GM18517 (cell line): ENCODE data around the gene YBX2.
"Not testable (repeated sequence)": the region's sequence is repeated elsewhere in the genome, so short reads cannot be mapped to it uniquely, and the experiment has no call there.

ENCODE experiments used
- ATAC-seq: cut with Tn5 transposase; IDR thresholded peaks from one replicate; pipeline ENCODE4 v1.9.1; 2021; ENCODE audit warnings: mild to moderate bottlenecking, moderate library complexity; ENCODE audit not compliant: unreplicated experiment

YBX2 gene

GRCh38 chr17:7294614-7295153 is at the start of gene YBX2:
TSS of gene YBX2 (minus strand) at chr17:7294639. CDS start at chr17:7294500, 139 bp downstream.
- ATAC-seq = no peak

GRCh38 chr17:7343250-7343649 is 48.8 kb upstream of the YBX2 start:
- ATAC-seq = no peak

GRCh38 chr17:7341842-7342241 is 47.4 kb upstream of the YBX2 start:
- ATAC-seq = no peak

- ATAC-seq = no peak
Measured at GRCh38 chr17:7340179-7340578, 45.7 kb upstream of the YBX2 start.

- ATAC-seq = not testable (repeated sequence)
Measured at GRCh38 chr17:7337600-7337999, 43.2 kb upstream of the YBX2 start.

GRCh38 chr17:7336240-7337175 is 42.1 kb upstream of the YBX2 start, which contains the start of gene ACAP1:
TSS of gene ACAP1 (plus strand) at chr17:7336529. CDS start at chr17:7336735, 206 bp downstream.
- no peak for ATAC-seq

- ATAC-seq = not testable (repeated sequence)
Measured at GRCh38 chr17:7335765-7336164, 41.3 kb upstream of the YBX2 start.

GRCh38 chr17:7334938-7335538 is 40.6 kb upstream of the YBX2 start:
- ATAC-seq = no peak

GRCh38 chr17:7332600-7333069 is 38.2 kb upstream of the YBX2 start:
- ATAC-seq = not testable (repeated sequence)

- ATAC-seq = no peak
Measured at GRCh38 chr17:7332111-7332510, 37.7 kb upstream of the YBX2 start.

GRCh38 chr17:7330638-7331015 is 36.2 kb upstream of the YBX2 start:
- ATAC-seq = no peak

- ATAC-seq = peak; percentile 40
Measured at GRCh38 chr17:7329997-7330637, 35.7 kb upstream of the YBX2 start.

GRCh38 chr17:7329374-7329996 is 35.0 kb upstream of the YBX2 start:
- ATAC-seq = peak; percentile 62

- ATAC-seq = peak; percentile 11
Measured at GRCh38 chr17:7328840-7329373, 34.5 kb upstream of the YBX2 start, which contains the start of gene NEURL4. TSS of gene NEURL4 (minus strand) at chr17:7329335. CDS start at chr17:7329312, 23 bp downstream.

GRCh38 chr17:7328009-7328408 is 33.6 kb upstream of the YBX2 start:
- no peak for ATAC-seq

- ATAC-seq = no peak
Measured at GRCh38 chr17:7327501-7327900, 33.1 kb upstream of the YBX2 start.

- ATAC-seq = no peak
Measured at GRCh38 chr17:7327056-7327455, 32.6 kb upstream of the YBX2 start.

- no peak for ATAC-seq
Measured at GRCh38 chr17:7326186-7326585, 31.7 kb upstream of the YBX2 start.

GRCh38 chr17:7325031-7325528 is 30.6 kb upstream of the YBX2 start:
- ATAC-seq = no peak

- no peak for ATAC-seq
Measured at GRCh38 chr17:7324438-7324779, 30.0 kb upstream of the YBX2 start.
